Loucy (cell line): Measurements from ENCODE around the gene PUM2.

Source experiments
- CTCF ChIP-seq: fragments of 200-600 bp; sonication (generic); conservative IDR thresholded peaks from 2 replicates; pipeline ENCODE4 v1.5.1; 2014; ENCODE audit warnings: mild to moderate bottlenecking, antibody characterized with exemption, low read length
- EZH2phosphoT487 ChIP-seq: fragments of 200-600 bp; IDR thresholded peaks from 2 replicates; pipeline ENCODE4 v1.6.1; 2018; ENCODE audit warnings: antibody characterized with exemption, mild to moderate bottlenecking, moderate library complexity, borderline replicate concordance

GRCh38 chr2:20333738-20334137, 16.9 kb downstream of the PUM2 start:
- no peak for TF ChIP-seq CTCF
- TF ChIP-seq EZH2phosphoT487, result no peak
